WTC11 (cell line): Measurements from ENCODE around the gene KDM2A. TPM values are rescaled to one million over a fixed set of nuclear protein-coding genes. Genes with fewer than 3 reads are reported as not detected.

Experiments
- ATAC-seq: fragments of 200-7000 bp; cut with Tn5 transposase; 2 replicates; pipeline ENCODE4 v1.10.0; 2021; ENCODE audit warnings: mild to moderate bottlenecking, moderate library complexity
- CTCF ChIA-PET: fragments of 300-600 bp; sonication (Branson Sonifier 250); formaldehyde crosslinking; loops from one replicate; lab custom pipeline; 2021; ENCODE audit warnings: antibody characterized with exemption; lab: Charles Lee
- POLR2A ChIA-PET: fragments of 350-600 bp; sonication (Branson Sonifier 250); formaldehyde crosslinking; loops from one replicate; lab custom pipeline; 2021; ENCODE audit warnings: antibody characterized with exemption; lab: Charles Lee
- DNase-seq: peaks from one replicate; pipeline ENCODE4 v3.0.0; 2021; ENCODE audit warnings: low spot score
- H3K27ac Mint-ChIP-seq: 2 replicates; pipeline ENCODE4 v1.8.0; 2021; ENCODE audit warnings: mixed read lengths
- H3K27me3 Mint-ChIP-seq: 2 replicates; pipeline ENCODE4 v1.8.0; 2021; ENCODE audit warnings: low read depth, mild to moderate bottlenecking, moderate library complexity, mixed read lengths
- H3K36me3 Mint-ChIP-seq: 2 replicates; pipeline ENCODE4 v1.8.0; 2021; ENCODE audit warnings: mixed read lengths
- H3K4me1 Mint-ChIP-seq: 2 replicates; pipeline ENCODE4 v1.8.0; 2022; ENCODE audit warnings: mixed read lengths
- H3K4me3 Mint-ChIP-seq: 2 replicates; pipeline ENCODE4 v1.8.0; 2021; ENCODE audit warnings: mild to moderate bottlenecking, moderate library complexity, mixed read lengths
- H3K9me3 Mint-ChIP-seq: 2 replicates; pipeline ENCODE4 v1.8.0; 2021; ENCODE audit warnings: mixed read lengths
- CREM ChIP-seq: sonication (generic); formaldehyde crosslinking; IDR thresholded peaks from 2 replicates; pipeline ENCODE4 v1.8.1; 2022; ENCODE audit warnings: mild to moderate bottlenecking, missing genetic modification reagents, moderate library complexity
- EMX1 ChIP-seq: fragments of 250-450 bp; sonication (Bioruptor Pico); IDR thresholded peaks from 2 replicates; pipeline ENCODE4 v1.8.0; 2021; ENCODE audit warnings: mild to moderate bottlenecking
- GTF2I ChIP-seq: fragments of 250-450 bp; sonication (Bioruptor Pico); conservative IDR thresholded peaks from 2 replicates; pipeline ENCODE4 v1.4.0; 2021; ENCODE audit warnings: mild to moderate bottlenecking
- HMGA2 ChIP-seq: fragments of 250-450 bp; sonication (Bioruptor Pico); IDR thresholded peaks from 2 replicates; pipeline ENCODE4 v1.4.0; 2021; ENCODE audit warnings: mild to moderate bottlenecking, moderate library complexity
- JAZF1 ChIP-seq: fragments of 250-450 bp; sonication (Bioruptor Pico); IDR thresholded peaks from 2 replicates; pipeline ENCODE4 v1.9.0; 2021; ENCODE audit warnings: moderate library complexity, mild to moderate bottlenecking, inconsistent platforms
- KAT7 ChIP-seq: sonication (generic); formaldehyde crosslinking; IDR thresholded peaks from 2 replicates; pipeline ENCODE4 v1.8.1; 2023; ENCODE audit warnings: missing genetic modification reagents, mild to moderate bottlenecking, borderline replicate concordance
- MXD4 ChIP-seq: fragments of 250-450 bp; sonication (Bioruptor Pico); IDR thresholded peaks from 2 replicates; pipeline ENCODE4 v1.8.0; 2021; ENCODE audit warnings: mild to moderate bottlenecking, moderate library complexity, borderline replicate concordance
- NFATC4 ChIP-seq: fragments of 250-450 bp; sonication (Bioruptor Pico); IDR thresholded peaks from 2 replicates; pipeline ENCODE4 v1.9.0; 2021; ENCODE audit warnings: mild to moderate bottlenecking
- NR2C2 ChIP-seq: sonication (generic); formaldehyde crosslinking; IDR thresholded peaks from 2 replicates; pipeline ENCODE4 v1.8.0; 2022; ENCODE audit warnings: mild to moderate bottlenecking, missing genetic modification reagents
- NR3C1 ChIP-seq: sonication (generic); formaldehyde crosslinking; conservative IDR thresholded peaks from 2 replicates; pipeline ENCODE4 v1.8.1; 2023; ENCODE audit warnings: low read depth, mild to moderate bottlenecking, missing genetic modification reagents
- OVOL2 ChIP-seq: fragments of 250-450 bp; sonication (Bioruptor Pico); IDR thresholded peaks from 2 replicates; pipeline ENCODE4 v1.9.0; 2021; ENCODE audit warnings: mild to moderate bottlenecking, borderline replicate concordance
- RELA ChIP-seq: sonication (generic); formaldehyde crosslinking; IDR thresholded peaks from 2 replicates; pipeline ENCODE4 v1.8.1; 2022; ENCODE audit warnings: missing genetic modification reagents, mild to moderate bottlenecking, borderline replicate concordance
- TP53 ChIP-seq: sonication (generic); formaldehyde crosslinking; IDR thresholded peaks from 2 replicates; pipeline ENCODE4 v1.8.1; 2023; ENCODE audit warnings: mild to moderate bottlenecking, missing genetic modification reagents
- ZNF263 ChIP-seq: sonication (generic); formaldehyde crosslinking; IDR thresholded peaks from 2 replicates; pipeline ENCODE4 v1.8.1; 2022; ENCODE audit warnings: low read depth, mild to moderate bottlenecking, moderate library complexity, missing genetic modification reagents
- ZNF317 ChIP-seq: sonication (generic); formaldehyde crosslinking; IDR thresholded peaks from 2 replicates; pipeline ENCODE4 v1.8.1; 2023; ENCODE audit warnings: low read depth, mild to moderate bottlenecking, moderate library complexity, missing genetic modification reagents, borderline replicate concordance
- ZNF396 ChIP-seq: fragments of 250-450 bp; sonication (Bioruptor Pico); IDR thresholded peaks from 2 replicates; pipeline ENCODE4 v1.8.0; 2021; ENCODE audit warnings: mild to moderate bottlenecking, moderate library complexity, borderline replicate concordance
- ZNF416 ChIP-seq: fragments of 250-450 bp; sonication (Bioruptor Pico); IDR thresholded peaks from 2 replicates; pipeline ENCODE4 v1.9.0; 2021; ENCODE audit warnings: mild to moderate bottlenecking, inconsistent platforms
- ZNF671 ChIP-seq: fragments of 250-450 bp; sonication (Bioruptor Pico); IDR thresholded peaks from 2 replicates; pipeline ENCODE4 v1.8.0; 2021; ENCODE audit warnings: mild to moderate bottlenecking
- total RNA-seq: library from RNA; stranded (reverse); gene quantifications from 3 replicates; pipeline ENCODE4 v1.2.3, GENCODE V29; 2021
- TF ChIP-seq, protein P1 (sequence below): sonication (generic); formaldehyde crosslinking; IDR thresholded peaks from 2 replicates; pipeline ENCODE4 v1.8.0; 2022; ENCODE audit warnings: mild to moderate bottlenecking, missing genetic modification reagents
- TF ChIP-seq, protein P2 (sequence below): sonication (generic); formaldehyde crosslinking; conservative IDR thresholded peaks from 2 replicates; pipeline ENCODE4 v1.8.1; 2022; ENCODE audit warnings: mild to moderate bottlenecking, missing genetic modification reagents
- TF ChIP-seq, protein P3 (sequence below): fragments of 250-450 bp; sonication (Bioruptor Pico); IDR thresholded peaks from 2 replicates; pipeline ENCODE4 v1.8.0; 2021; ENCODE audit warnings: mild to moderate bottlenecking
- TF ChIP-seq, protein P4 (sequence below): fragments of 250-450 bp; sonication (Bioruptor Pico); conservative IDR thresholded peaks from 2 replicates; pipeline ENCODE4 v1.9.0; 2021; ENCODE audit warnings: mild to moderate bottlenecking
- TF ChIP-seq, protein P5 (sequence below): sonication (generic); formaldehyde crosslinking; IDR thresholded peaks from 2 replicates; pipeline ENCODE4 v1.8.1; 2022; ENCODE audit warnings: missing genetic modification reagents, borderline replicate concordance
- TF ChIP-seq, protein P6 (sequence below): fragments of 250-450 bp; sonication (Bioruptor Pico); IDR thresholded peaks from 2 replicates; pipeline ENCODE4 v1.9.0; 2021; ENCODE audit warnings: mild to moderate bottlenecking
- TF ChIP-seq, protein P7 (sequence below): sonication (generic); formaldehyde crosslinking; IDR thresholded peaks from 2 replicates; pipeline ENCODE4 v1.8.1; 2022; ENCODE audit warnings: mild to moderate bottlenecking, moderate library complexity, missing genetic modification reagents

KDM2A gene
- total RNA-seq, 1 experiment from 2014 or later: 58.0 TPM

DNA sequence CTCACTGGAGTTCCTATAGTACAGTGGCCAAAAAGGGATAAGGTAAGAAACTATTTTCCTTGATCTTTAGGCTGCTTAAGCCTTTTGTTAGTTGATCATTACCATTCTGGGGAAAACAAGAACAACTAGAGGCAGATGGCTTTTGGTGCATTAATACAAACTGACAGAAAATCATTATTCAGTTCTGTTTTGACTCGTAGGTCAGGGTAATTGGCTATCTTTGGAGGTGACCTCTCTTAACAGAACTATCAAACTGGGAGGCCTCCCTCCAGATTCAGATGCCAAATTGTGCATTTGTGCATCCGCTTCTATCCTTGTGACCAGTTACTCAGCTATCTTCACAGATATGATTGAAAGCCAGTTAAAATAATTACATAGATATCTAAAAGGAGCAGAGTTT is 124.0 kb downstream of the KDM2A start:
- Mint-ChIP-seq H3K27ac (peak overlapping the region; percentile 80; the same call in 1 of the 2 replicates), H3K4me3 (no peak overlapping the region), H3K4me1 (peaks cover 34% of the 10 kb centered on the region), H3K27me3 (no peaks in the 10 kb centered on the region), H3K36me3 (peaks cover 59% of the 10 kb centered on the region), H3K9me3 (no peaks in the 10 kb centered on the region)
- TF ChIP-seq NR2C2 (CRISPR knock-in tag): no peak
- no peak for TF ChIP-seq ZNF263 (CRISPR knock-in tag)
- no peak for TF ChIP-seq EMX1 (CRISPR knock-in tag)
- no peak for TF ChIP-seq CREM (CRISPR knock-in tag)
- TF ChIP-seq ZNF671 (CRISPR knock-in tag): no peak
- TF ChIP-seq GTF2I (CRISPR knock-in tag): no peak
- no peak for DNase-seq
- ChIA-PET POLR2A (no interaction called here), CTCF (no interaction called here)
- ATAC-seq: no peak

DNA sequence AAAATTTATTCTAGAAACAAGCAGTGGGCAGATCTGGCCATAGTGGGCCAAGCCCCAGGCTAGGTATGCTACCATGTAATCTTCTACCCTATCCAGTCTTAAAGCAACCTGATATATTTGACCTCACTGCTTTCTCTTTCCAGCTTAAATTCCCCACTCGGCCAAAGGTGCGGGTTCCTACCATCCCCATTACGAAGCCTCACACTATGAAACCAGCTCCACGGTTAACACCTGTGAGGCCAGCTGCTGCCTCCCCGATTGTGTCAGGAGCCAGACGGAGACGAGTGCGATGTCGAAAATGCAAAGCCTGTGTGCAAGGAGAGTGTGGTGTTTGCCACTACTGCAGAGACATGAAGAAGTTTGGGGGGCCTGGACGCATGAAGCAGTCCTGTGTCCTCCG is 126.0 kb downstream of the KDM2A start:
- H3K4me3 Mint-ChIP-seq: no peak overlapping the region
- H3K27ac Mint-ChIP-seq: no peak overlapping the region
- no peaks in the 10 kb centered on the region for H3K9me3 Mint-ChIP-seq
- H3K27me3 Mint-ChIP-seq: no peaks in the 10 kb centered on the region
- ChIA-PET CTCF (no interaction called here), POLR2A (no interaction called here)
- no peak for DNase-seq
- peaks cover 19% of the 10 kb centered on the region for H3K4me1 Mint-ChIP-seq
- no peak for TF ChIP-seq GTF2I (CRISPR knock-in tag)
- no peak for TF ChIP-seq JAZF1
- TF ChIP-seq, protein P1, sequence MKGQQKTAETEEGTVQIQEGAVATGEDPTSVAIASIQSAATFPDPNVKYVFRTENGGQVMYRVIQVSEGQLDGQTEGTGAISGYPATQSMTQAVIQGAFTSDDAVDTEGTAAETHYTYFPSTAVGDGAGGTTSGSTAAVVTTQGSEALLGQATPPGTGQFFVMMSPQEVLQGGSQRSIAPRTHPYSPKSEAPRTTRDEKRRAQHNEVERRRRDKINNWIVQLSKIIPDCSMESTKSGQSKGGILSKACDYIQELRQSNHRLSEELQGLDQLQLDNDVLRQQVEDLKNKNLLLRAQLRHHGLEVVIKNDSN (CRISPR knock-in tag): no peak
- TF ChIP-seq, protein P2, sequence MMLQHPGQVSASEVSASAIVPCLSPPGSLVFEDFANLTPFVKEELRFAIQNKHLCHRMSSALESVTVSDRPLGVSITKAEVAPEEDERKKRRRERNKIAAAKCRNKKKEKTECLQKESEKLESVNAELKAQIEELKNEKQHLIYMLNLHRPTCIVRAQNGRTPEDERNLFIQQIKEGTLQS (CRISPR knock-in tag): no peak
- no peak for TF ChIP-seq OVOL2 (CRISPR knock-in tag)
- TF ChIP-seq NR2C2 (CRISPR knock-in tag): no peak
- TF ChIP-seq NR3C1 (CRISPR knock-in tag): no peak
- TF ChIP-seq, protein P3, sequence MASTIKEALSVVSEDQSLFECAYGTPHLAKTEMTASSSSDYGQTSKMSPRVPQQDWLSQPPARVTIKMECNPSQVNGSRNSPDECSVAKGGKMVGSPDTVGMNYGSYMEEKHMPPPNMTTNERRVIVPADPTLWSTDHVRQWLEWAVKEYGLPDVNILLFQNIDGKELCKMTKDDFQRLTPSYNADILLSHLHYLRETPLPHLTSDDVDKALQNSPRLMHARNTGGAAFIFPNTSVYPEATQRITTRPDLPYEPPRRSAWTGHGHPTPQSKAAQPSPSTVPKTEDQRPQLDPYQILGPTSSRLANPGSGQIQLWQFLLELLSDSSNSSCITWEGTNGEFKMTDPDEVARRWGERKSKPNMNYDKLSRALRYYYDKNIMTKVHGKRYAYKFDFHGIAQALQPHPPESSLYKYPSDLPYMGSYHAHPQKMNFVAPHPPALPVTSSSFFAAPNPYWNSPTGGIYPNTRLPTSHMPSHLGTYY (CRISPR knock-in tag): no peak
- TF ChIP-seq ZNF317: no peak
- no peak for TF ChIP-seq MXD4 (CRISPR knock-in tag)
- no peak for TF ChIP-seq KAT7
- no peak for TF ChIP-seq CREM (CRISPR knock-in tag)
- TF ChIP-seq, protein P4, sequence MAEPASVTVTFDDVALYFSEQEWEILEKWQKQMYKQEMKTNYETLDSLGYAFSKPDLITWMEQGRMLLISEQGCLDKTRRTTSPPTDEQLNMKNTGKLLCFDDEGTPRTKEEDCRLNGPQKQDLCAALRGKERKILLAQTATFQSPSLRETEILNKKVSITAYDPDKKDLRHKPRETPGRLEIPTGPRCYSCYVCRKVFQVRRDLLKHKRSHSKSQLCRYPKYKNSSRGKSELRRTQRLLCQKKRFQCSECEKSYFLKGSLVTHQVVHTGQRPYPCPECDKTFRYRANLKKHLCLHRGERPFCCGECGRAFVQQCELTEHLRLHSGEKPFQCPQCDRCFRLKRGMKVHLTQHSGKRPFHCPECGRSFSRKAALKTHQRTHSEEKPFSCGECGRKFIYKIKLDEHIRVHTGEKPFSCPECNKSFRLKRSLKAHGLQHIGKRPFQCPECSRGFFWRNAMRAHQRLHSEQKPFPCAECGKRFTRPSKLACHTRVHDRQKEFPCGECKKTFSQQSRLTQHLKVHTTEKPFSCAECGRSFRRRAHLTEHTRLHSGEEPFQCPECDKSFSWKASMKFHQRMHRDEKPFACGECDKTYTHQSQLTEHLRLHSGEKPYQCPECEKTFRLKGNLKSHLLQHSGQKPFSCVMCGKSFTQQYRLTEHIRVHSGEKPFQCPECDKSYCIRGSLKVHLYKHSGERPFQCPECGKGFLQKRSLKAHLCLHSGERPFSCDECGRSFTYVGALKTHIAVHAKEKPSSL: no peak
- peaks cover 79% of the 10 kb centered on the region for H3K36me3 Mint-ChIP-seq
- no peak for ATAC-seq

DNA sequence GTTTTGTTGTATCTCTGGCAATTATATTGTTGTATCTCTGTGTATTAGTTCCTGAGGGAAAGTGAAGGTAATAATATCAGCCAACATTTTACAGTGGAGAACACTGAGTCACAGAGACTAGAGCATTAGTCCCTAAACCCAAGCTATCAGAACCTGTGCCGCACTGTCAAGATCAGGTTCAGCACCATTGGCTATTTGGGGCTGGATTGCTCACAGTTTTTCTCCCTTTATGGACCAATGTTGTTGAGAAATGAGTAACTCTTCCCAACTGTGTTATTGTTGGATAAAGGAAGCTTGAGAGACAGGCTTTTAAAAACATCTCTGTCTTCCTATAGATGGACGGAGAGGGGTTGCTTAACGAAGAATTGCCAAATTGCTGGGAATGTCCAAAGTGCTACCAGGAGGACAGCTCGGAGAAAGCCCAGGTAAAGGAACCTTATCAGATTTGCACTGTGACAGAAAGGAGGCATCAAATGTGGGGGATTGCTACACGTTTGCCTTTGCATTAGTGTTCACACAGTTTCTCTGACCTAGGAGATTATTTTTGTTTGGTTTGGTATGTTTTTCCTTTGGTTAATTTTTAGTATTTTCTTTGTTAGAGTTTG is 129.0 kb downstream of the KDM2A start:
- ChIA-PET POLR2A (no interaction called here), CTCF (no interaction called here)
- H3K36me3 Mint-ChIP-seq: peaks cover 93% of the 10 kb centered on the region
- no peak overlapping the region for H3K27ac Mint-ChIP-seq
- H3K9me3 Mint-ChIP-seq: no peaks in the 10 kb centered on the region
- TF ChIP-seq RELA (CRISPR knock-in tag): no peak
- TF ChIP-seq NFATC4 (CRISPR knock-in tag): no peak
- TF ChIP-seq, protein P5, sequence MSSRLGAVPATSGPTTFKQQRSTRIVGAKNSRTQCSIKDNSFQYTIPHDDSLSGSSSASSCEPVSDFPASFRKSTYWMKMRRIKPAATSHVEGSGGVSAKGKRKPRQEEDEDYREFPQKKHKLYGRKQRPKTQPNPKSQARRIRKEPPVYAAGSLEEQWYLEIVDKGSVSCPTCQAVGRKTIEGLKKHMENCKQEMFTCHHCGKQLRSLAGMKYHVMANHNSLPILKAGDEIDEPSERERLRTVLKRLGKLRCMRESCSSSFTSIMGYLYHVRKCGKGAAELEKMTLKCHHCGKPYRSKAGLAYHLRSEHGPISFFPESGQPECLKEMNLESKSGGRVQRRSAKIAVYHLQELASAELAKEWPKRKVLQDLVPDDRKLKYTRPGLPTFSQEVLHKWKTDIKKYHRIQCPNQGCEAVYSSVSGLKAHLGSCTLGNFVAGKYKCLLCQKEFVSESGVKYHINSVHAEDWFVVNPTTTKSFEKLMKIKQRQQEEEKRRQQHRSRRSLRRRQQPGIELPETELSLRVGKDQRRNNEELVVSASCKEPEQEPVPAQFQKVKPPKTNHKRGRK: no peak
- TF ChIP-seq, protein P6, sequence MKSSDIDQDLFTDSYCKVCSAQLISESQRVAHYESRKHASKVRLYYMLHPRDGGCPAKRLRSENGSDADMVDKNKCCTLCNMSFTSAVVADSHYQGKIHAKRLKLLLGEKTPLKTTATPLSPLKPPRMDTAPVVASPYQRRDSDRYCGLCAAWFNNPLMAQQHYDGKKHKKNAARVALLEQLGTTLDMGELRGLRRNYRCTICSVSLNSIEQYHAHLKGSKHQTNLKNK (CRISPR knock-in tag): no peak
- TF ChIP-seq, protein P7, sequence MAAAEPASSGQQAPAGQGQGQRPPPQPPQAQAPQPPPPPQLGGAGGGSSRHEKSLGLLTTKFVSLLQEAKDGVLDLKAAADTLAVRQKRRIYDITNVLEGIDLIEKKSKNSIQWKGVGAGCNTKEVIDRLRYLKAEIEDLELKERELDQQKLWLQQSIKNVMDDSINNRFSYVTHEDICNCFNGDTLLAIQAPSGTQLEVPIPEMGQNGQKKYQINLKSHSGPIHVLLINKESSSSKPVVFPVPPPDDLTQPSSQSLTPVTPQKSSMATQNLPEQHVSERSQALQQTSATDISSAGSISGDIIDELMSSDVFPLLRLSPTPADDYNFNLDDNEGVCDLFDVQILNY (CRISPR knock-in tag): no peak
- TF ChIP-seq HMGA2 (CRISPR knock-in tag): no peak
- no peak for TF ChIP-seq TP53 (CRISPR knock-in tag)
- no peak for TF ChIP-seq ZNF263 (CRISPR knock-in tag)
- TF ChIP-seq ZNF416 (CRISPR knock-in tag): no peak
- TF ChIP-seq EMX1 (CRISPR knock-in tag): no peak
- TF ChIP-seq ZNF396: no peak
- H3K4me3 Mint-ChIP-seq: no peak overlapping the region
- DNase-seq: no peak
- H3K27me3 Mint-ChIP-seq: no peaks in the 10 kb centered on the region
- no peak for ATAC-seq
- no peaks in the 10 kb centered on the region for H3K4me1 Mint-ChIP-seq
